Measurements from ENCODE around the gene FAM3A.

DNA sequence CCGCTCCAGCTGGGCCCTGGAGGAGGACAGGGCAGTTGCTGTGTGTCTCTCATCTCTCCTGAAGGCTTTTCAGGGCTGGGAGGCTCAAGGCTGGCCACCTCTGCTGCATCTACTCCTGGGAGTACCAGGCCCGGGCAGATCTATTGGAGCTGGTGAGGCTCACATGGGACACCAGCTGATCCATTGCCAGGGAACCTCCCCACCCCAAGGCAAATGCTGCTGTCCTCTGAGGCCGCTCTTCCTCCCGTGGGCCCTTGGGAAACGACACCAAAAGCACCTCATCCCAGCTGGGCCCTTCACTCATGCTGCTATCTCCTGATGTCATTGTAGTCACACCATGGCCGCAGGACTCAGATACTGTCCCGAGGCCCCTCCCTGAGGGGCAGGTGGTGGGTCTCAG lies 33.2 kb downstream of the FAM3A start:
- TF ChIP-seq ZNF274 (IDR thresholded peaks at IDR 0.05; ENCODE audit: low read depth, low read length) (no peak), RAD21 (IDR thresholded peaks at IDR 0.05; ENCODE audit: low read depth) (no peak), EZH2 (IDR thresholded peaks at IDR 0.05) (no peak), POLR2A (IDR thresholded peaks at IDR 0.05; ENCODE audit: borderline replicate concordance, extremely low read depth, insufficient read depth, insufficient read length) (no peak), SIN3A (IDR thresholded peaks at IDR 0.05; ENCODE audit: low read depth) (no peak)
- TF ChIP-seq, protein P1, sequence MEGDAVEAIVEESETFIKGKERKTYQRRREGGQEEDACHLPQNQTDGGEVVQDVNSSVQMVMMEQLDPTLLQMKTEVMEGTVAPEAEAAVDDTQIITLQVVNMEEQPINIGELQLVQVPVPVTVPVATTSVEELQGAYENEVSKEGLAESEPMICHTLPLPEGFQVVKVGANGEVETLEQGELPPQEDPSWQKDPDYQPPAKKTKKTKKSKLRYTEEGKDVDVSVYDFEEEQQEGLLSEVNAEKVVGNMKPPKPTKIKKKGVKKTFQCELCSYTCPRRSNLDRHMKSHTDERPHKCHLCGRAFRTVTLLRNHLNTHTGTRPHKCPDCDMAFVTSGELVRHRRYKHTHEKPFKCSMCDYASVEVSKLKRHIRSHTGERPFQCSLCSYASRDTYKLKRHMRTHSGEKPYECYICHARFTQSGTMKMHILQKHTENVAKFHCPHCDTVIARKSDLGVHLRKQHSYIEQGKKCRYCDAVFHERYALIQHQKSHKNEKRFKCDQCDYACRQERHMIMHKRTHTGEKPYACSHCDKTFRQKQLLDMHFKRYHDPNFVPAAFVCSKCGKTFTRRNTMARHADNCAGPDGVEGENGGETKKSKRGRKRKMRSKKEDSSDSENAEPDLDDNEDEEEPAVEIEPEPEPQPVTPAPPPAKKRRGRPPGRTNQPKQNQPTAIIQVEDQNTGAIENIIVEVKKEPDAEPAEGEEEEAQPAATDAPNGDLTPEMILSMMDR (IDR thresholded peaks at IDR 0.05 in 2 of 3, conservative IDR thresholded peaks at IDR 0.05 in 1 of 3; ENCODE audit: borderline replicate concordance in 1 of 3, insufficient read depth in 1 of 3, low read depth in 2 of 3, low read length in 2 of 3): no peak
